ENCODE measurements around the gene CCDC177. TPM values are rescaled to one million over a fixed set of nuclear protein-coding genes. Genes with fewer than 3 reads are reported as not detected.
A peak's percentile ranks its signal among the peaks of the same experiment; 100 is the strongest.

The CCDC177 gene
- total RNA-seq (not detected), polyA plus RNA-seq (under 1 TPM in 1 of 2 donors, not detected in 1; 0.01 TPM)
- long read RNA-seq, donor 1 = 0 reads
- long read RNA-seq, donor 2 = 0 reads
- long read RNA-seq, donor 3 = 0 reads
- long read RNA-seq, donor 4 = 0 reads
- long read RNA-seq, donor 5 = 0 reads

DNA sequence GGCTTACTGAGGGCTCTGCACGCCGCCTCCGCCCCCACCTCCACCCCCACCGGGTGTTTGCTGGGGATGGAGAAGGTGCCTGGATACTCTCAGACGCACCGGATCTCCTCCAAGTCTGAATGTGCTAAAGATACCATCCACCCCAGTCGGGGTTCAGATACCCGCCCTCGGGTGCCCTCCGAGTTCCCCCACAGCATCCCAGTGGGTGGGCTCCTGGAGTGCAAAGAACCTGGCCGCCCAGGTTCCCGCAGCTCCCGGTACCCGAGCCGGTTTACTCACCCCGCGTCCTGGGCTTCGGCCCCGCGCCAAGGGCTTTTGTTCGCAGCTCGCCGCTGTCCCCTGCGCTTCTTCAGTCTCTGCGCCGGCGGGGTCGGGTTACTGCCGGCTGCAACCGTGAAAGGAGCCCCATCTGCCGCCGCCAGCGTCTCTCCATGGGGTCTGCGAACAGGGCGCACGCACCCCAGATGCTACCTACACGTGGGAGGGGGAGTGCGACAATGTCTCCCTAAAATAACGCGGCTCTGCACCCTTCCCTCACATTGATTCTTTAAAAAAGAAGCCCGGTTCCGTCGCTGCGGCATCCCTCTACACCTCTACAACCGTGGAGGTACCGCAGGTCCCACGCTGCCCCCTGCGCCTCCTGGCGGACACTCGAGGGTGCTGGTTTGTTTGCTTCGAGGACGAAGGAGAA lies at the start of gene CCDC177:
CCDC177 (minus strand) TSS at position 609 of the 691 bp plus-strand sequence. CDS start 1,249 bp downstream, outside the sequence.
- peaks cover 0 to 30% (median 7%) of the 10 kb centered on the region in 5 donors for H3K4me1 ChIP-seq (ENCODE audit: control insufficient read depth in 5 of 5, insufficient read depth in 5 of 5, low read length in 5 of 5)
- peaks cover 20 to 64% (median 55%) of the 10 kb centered on the region in 3 donors for H3K27me3 ChIP-seq (ENCODE audit: control insufficient read depth in 3 of 3, insufficient read depth in 3 of 3, low read length in 2 of 3)
- TF ChIP-seq, protein P1, sequence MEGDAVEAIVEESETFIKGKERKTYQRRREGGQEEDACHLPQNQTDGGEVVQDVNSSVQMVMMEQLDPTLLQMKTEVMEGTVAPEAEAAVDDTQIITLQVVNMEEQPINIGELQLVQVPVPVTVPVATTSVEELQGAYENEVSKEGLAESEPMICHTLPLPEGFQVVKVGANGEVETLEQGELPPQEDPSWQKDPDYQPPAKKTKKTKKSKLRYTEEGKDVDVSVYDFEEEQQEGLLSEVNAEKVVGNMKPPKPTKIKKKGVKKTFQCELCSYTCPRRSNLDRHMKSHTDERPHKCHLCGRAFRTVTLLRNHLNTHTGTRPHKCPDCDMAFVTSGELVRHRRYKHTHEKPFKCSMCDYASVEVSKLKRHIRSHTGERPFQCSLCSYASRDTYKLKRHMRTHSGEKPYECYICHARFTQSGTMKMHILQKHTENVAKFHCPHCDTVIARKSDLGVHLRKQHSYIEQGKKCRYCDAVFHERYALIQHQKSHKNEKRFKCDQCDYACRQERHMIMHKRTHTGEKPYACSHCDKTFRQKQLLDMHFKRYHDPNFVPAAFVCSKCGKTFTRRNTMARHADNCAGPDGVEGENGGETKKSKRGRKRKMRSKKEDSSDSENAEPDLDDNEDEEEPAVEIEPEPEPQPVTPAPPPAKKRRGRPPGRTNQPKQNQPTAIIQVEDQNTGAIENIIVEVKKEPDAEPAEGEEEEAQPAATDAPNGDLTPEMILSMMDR (IDR thresholded peaks at IDR 0.05; ENCODE audit: control extremely low read depth, extremely low read depth) = peak; percentile 26
- H3K9ac ChIP-seq (ENCODE audit: insufficient read depth in 1 of 2, low read length in 2 of 2) = no peak within 1 kb of the TSS
- peak; percentile 44 for ATAC-seq (ENCODE audit: insufficient read depth, low FRiP score)
- WGBS, 2 donors = 1 to 2% methylated on average over 52 of the region's 52 CpGs
- no peak within 1 kb of the TSS for H3K4me3 ChIP-seq
- DNase-seq = peak; percentile 48 to 60 (median 57)
- H3K27ac ChIP-seq (ENCODE audit: low read depth in 1 of 2, low read length in 1 of 2) = no peak within 1 kb of the TSS
- H3K36me3 ChIP-seq (ENCODE audit: control insufficient read depth in 4 of 4, insufficient read depth in 4 of 4, low read length in 4 of 4) = no peaks in the 10 kb centered on the region
- peaks cover 0 to 12% (median 0%) of the 10 kb centered on the region in 4 donors for H3K9me3 ChIP-seq (ENCODE audit: control insufficient read depth in 4 of 4, insufficient read depth in 3 of 4, low read length in 3 of 4)

DNA sequence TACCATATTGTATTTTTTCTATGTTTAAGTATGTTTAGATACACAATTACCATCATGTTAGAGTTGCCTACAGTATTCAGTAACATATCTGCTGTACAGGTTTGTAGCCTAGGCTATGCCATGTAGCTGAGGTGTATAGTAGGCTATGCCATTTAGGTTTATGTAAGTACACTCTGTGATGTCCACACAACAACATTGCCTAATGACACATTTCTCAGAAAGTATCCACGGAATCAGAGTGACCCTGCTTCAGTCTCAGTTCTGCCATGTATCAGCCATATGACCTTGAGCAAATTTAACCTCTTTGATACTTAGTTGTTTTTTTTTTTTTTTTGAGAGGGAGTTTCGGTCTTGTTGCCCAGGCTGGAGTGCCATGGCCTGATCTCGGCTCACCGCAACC lies 49.5 kb upstream of the CCDC177 start:
- DNase-seq (no peak), ATAC-seq (ENCODE audit: insufficient read depth, low FRiP score) (no peak)
- 85 to 87% methylated on average over 4 of the region's 4 CpGs for WGBS, 2 donors
- Histone ChIP-seq H3K4me1 (ENCODE audit: control insufficient read depth in 5 of 5, insufficient read depth in 5 of 5, low read length in 5 of 5) (peaks cover 8 to 31% (median 9%) of the 10 kb centered on the region in 5 donors), H3K4me3 (no peak overlapping the region), H3K36me3 (ENCODE audit: control insufficient read depth in 4 of 4, insufficient read depth in 4 of 4, low read length in 4 of 4) (peaks cover 0 to 3% (median 0%) of the 10 kb centered on the region in 4 donors), H3K27ac (ENCODE audit: low read depth in 1 of 2, low read length in 1 of 2) (no peak overlapping the region), H3K9ac (ENCODE audit: insufficient read depth in 1 of 2, low read length in 2 of 2) (no peak overlapping the region), H3K9me3 (ENCODE audit: control insufficient read depth in 4 of 4, insufficient read depth in 3 of 4, low read length in 3 of 4) (no peaks in the 10 kb centered on the region), H3K27me3 (ENCODE audit: control insufficient read depth in 3 of 3, insufficient read depth in 3 of 3, low read length in 2 of 3) (no peaks in the 10 kb centered on the region)
- TF ChIP-seq, protein P1 (IDR thresholded peaks at IDR 0.05; ENCODE audit: control extremely low read depth, extremely low read depth) = no peak

DNA sequence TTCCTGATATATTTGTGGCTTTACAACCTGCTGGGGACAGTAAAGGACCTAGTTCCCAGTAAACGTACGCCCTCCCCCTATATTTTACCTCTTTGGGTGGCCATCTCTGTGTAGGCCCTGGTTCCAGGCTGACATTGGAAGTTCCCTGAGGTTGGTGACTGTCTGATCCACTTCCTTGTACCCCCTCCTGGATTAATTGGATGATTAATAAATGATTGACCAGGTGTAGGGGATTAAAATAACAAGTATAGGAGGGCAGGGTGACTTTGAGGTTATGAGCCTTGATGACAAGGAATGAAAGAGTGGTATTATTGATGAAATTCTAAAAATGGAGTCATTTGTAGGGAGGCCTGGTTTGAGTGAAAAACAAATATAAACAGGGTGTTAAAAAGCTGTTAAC lies 46.3 kb upstream of the CCDC177 start:
- Histone ChIP-seq H3K27ac (ENCODE audit: low read depth in 1 of 2, low read length in 1 of 2) (no peak overlapping the region), H3K36me3 (ENCODE audit: control insufficient read depth in 4 of 4, insufficient read depth in 4 of 4, low read length in 4 of 4) (peaks cover 0 to 3% (median 0%) of the 10 kb centered on the region in 4 donors), H3K4me1 (ENCODE audit: control insufficient read depth in 5 of 5, insufficient read depth in 5 of 5, low read length in 5 of 5) (peaks cover 11 to 47% (median 21%) of the 10 kb centered on the region in 5 donors), H3K9me3 (ENCODE audit: control insufficient read depth in 4 of 4, insufficient read depth in 3 of 4, low read length in 3 of 4) (no peaks in the 10 kb centered on the region), H3K4me3 (no peak overlapping the region), H3K27me3 (ENCODE audit: control insufficient read depth in 3 of 3, insufficient read depth in 3 of 3, low read length in 2 of 3) (no peaks in the 10 kb centered on the region), H3K9ac (ENCODE audit: insufficient read depth in 1 of 2, low read length in 2 of 2) (no peak overlapping the region)
- no peak for ATAC-seq (ENCODE audit: insufficient read depth, low FRiP score)
- TF ChIP-seq, protein P1 (IDR thresholded peaks at IDR 0.05; ENCODE audit: control extremely low read depth, extremely low read depth) = no peak
- whole genome bisulfite sequencing, 2 donors = 72 to 80% methylated on average over 2 of the region's 2 CpGs
- DNase-seq = no peak
